PC-9 (cell line): ENCODE results near the gene MTHFD1L.

Experiments
- CTCF ChIP-seq: fragments of 200-600 bp; sonication (generic); conservative IDR thresholded peaks from 2 replicates; pipeline ENCODE4 v1.6.1; 2017; ENCODE audit warnings: mixed run types, antibody characterized with exemption, mild to moderate bottlenecking, moderate library complexity
- EZH2 ChIP-seq: fragments of 200-600 bp; sonication (generic); IDR thresholded peaks from 2 replicates; pipeline ENCODE4 v1.8.0; 2017; ENCODE audit warnings: antibody characterized with exemption, low read depth

DNA sequence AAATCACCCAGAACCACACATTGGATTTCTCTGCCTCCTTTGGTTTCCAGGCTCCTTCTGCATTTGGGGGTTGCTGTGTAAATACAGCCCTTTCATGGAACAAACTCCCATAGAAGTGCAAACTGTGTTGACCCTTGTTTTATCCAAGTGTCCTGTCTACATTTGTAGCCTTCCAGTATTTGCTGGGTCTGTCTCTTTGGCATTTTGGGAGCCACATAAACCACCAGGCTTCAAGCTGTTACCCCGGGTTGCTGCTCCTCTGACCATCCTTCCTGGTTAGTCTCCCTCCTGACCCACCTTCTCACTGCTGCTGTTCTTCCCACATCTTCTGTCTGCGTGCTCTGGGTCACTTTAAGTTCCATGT is 7.6 kb upstream of the MTHFD1L start:
- no peak for TF ChIP-seq CTCF
- no peak for TF ChIP-seq EZH2
